Measurements from ENCODE around the gene SLC22A25. TPM values are rescaled to one million over a fixed set of nuclear protein-coding genes. Genes with fewer than 3 reads are reported as not detected.

Gene SLC22A25
- total RNA-seq, 1 experiment from 2014 or later = not detected

- no peak for DNase-seq (ENCODE audit: low read depth, low spot score)
- Histone ChIP-seq H3K27me3 (ENCODE audit: insufficient read depth, low read length) (peaks cover 29% of the 10 kb centered on the region), H2AFZ (ENCODE audit: low read depth, low read length, poor library complexity, severe bottlenecking) (no peak overlapping the region), H3K4me3 (replicated peaks in 1 of 2; ENCODE audit: low read depth in 1 of 2, low read length in 2 of 2) (no peak overlapping the region), H3K4me2 (ENCODE audit: low read length) (no peak overlapping the region), H3K9me2 (ENCODE audit: insufficient read depth) (no peaks in the 10 kb centered on the region), H3K9ac (ENCODE audit: low read length) (no peak overlapping the region), H3K79me2 (ENCODE audit: insufficient read depth, low read length) (no peaks in the 10 kb centered on the region), H3K9me3 (ENCODE audit: control insufficient read depth in 1 of 2, insufficient read depth in 1 of 2, low read depth in 1 of 2, low read length in 2 of 2) (no peaks in the 10 kb centered on the region), H3K36me3 (ENCODE audit: control insufficient read depth in 1 of 2, insufficient read depth in 2 of 2, low read length in 2 of 2) (no peaks in the 10 kb centered on the region), H3K27ac (ENCODE audit: low read depth, low read length) (no peak overlapping the region), H3K4me1 (ENCODE audit: control insufficient read depth in 1 of 2, insufficient read depth in 2 of 2, low read length in 2 of 2) (no peaks in the 10 kb centered on the region), H4K20me1 (ENCODE audit: insufficient read depth) (no peaks in the 10 kb centered on the region)
- RAD21 ChIA-PET (ENCODE audit: low non-redundant PET in 1 of 2, low total read pairs in 2 of 2, uncharacterized antibody in 2 of 2, unreplicated experiment in 2 of 2) = no interaction called here
- intact Hi-C loops (cut with micrococcal nuclease) = no loop called here
- CTCF ChIA-PET = no interaction called here
- TF ChIP-seq CTCF (IDR thresholded peaks at IDR 0.05 in 2 of 3, conservative IDR thresholded peaks at IDR 0.05 in 1 of 3; ENCODE audit: borderline replicate concordance in 1 of 3, insufficient read depth in 1 of 3, low read depth in 2 of 3, low read length in 2 of 3) = no peak
- TF ChIP-seq ZNF274 (IDR thresholded peaks at IDR 0.05; ENCODE audit: low read depth, low read length) = no peak
- TF ChIP-seq ZFX (IDR thresholded peaks at IDR 0.05) = no peak
- TF ChIP-seq POLR2A (IDR thresholded peaks at IDR 0.05; ENCODE audit: borderline replicate concordance, extremely low read depth, insufficient read depth, insufficient read length) = no peak
- TF ChIP-seq ELF1 (IDR thresholded peaks at IDR 0.05; ENCODE audit: borderline replicate concordance, low read depth) = no peak
- no peak for TF ChIP-seq SP1 (IDR thresholded peaks at IDR 0.05; ENCODE audit: low read depth)
- no peak for TF ChIP-seq RAD21 (IDR thresholded peaks at IDR 0.05; ENCODE audit: low read depth)
- no peak for TF ChIP-seq JUND (IDR thresholded peaks at IDR 0.05)
- POLR2A ChIA-PET = no interaction called here
- no peak for ATAC-seq
- BruUV-seq (replicated peaks) = no TSS peak
Measured at GRCh38 chr11:63240098-63240497, 3.3 kb downstream of the SLC22A25 start.

- H4K20me1 ChIP-seq (ENCODE audit: insufficient read depth) = no peaks in the 10 kb centered on the region
- peaks cover 21% of the 10 kb centered on the region for H3K27me3 ChIP-seq (ENCODE audit: insufficient read depth, low read length)
- H3K9me3 ChIP-seq (ENCODE audit: control insufficient read depth in 1 of 2, insufficient read depth in 1 of 2, low read depth in 1 of 2, low read length in 2 of 2) = no peaks in the 10 kb centered on the region
- ATAC-seq (no peak), DNase-seq (ENCODE audit: low read depth, low spot score) (no peak)
- no peaks in the 10 kb centered on the region for H3K4me1 ChIP-seq (ENCODE audit: control insufficient read depth in 1 of 2, insufficient read depth in 2 of 2, low read length in 2 of 2)
- no peaks in the 10 kb centered on the region for H3K9me2 ChIP-seq (ENCODE audit: insufficient read depth)
- H3K27ac ChIP-seq (ENCODE audit: low read depth, low read length) = no peak overlapping the region
- intact Hi-C loops (cut with micrococcal nuclease) = no loop called here
- no peak overlapping the region for H3K4me2 ChIP-seq (ENCODE audit: low read length)
- no peaks in the 10 kb centered on the region for H3K79me2 ChIP-seq (ENCODE audit: insufficient read depth, low read length)
- POLR2A ChIA-PET = no interaction called here
- H3K36me3 ChIP-seq (ENCODE audit: control insufficient read depth in 1 of 2, insufficient read depth in 2 of 2, low read length in 2 of 2) = no peaks in the 10 kb centered on the region
- CTCF ChIA-PET = no interaction called here
- BruUV-seq (replicated peaks) = no TSS peak
- H2AFZ ChIP-seq (ENCODE audit: low read depth, low read length, poor library complexity, severe bottlenecking) = no peak overlapping the region
- RAD21 ChIA-PET (ENCODE audit: low non-redundant PET in 1 of 2, low total read pairs in 2 of 2, uncharacterized antibody in 2 of 2, unreplicated experiment in 2 of 2) = no interaction called here
- no peak for TF ChIP-seq ELF1 (IDR thresholded peaks at IDR 0.05; ENCODE audit: borderline replicate concordance, low read depth)
- TF ChIP-seq EZH2phosphoT487 (IDR thresholded peaks at IDR 0.05; ENCODE audit: borderline replicate concordance) = no peak
- TF ChIP-seq EGR1 (IDR thresholded peaks at IDR 0.05; ENCODE audit: low read depth) = no peak
- TF ChIP-seq, protein P1, sequence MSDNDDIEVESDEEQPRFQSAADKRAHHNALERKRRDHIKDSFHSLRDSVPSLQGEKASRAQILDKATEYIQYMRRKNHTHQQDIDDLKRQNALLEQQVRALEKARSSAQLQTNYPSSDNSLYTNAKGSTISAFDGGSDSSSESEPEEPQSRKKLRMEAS (IDR thresholded peaks at IDR 0.05) = no peak
- no peak for TF ChIP-seq ZBTB33 (IDR thresholded peaks at IDR 0.05; ENCODE audit: extremely low read depth, insufficient replicate concordance, low read length)
- TF ChIP-seq, protein P2, sequence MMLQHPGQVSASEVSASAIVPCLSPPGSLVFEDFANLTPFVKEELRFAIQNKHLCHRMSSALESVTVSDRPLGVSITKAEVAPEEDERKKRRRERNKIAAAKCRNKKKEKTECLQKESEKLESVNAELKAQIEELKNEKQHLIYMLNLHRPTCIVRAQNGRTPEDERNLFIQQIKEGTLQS (IDR thresholded peaks at IDR 0.05) = no peak
- TF ChIP-seq TCF7L2 (IDR thresholded peaks at IDR 0.05; ENCODE audit: borderline replicate concordance, extremely low read depth, insufficient read depth, insufficient read length) = no peak
- H3K9ac ChIP-seq (ENCODE audit: low read length) = no peak overlapping the region
- no peak overlapping the region for H3K4me3 ChIP-seq (replicated peaks in 1 of 2; ENCODE audit: low read depth in 1 of 2, low read length in 2 of 2)
Measured at GRCh38 chr11:63239254-63239653, 4.1 kb downstream of the SLC22A25 start.

Data from HCT116 (cell line).